Activated naive CD4-positive, alpha-beta T cell treated with anti-CD3 and anti-CD28 coated beads, Interleukin-2, amount 10 ng/mL, durations not matched to agents 7 days and 5 days (primary cell): Measurements from ENCODE around the gene PCLO.
"Not testable (repeated sequence)": the region's sequence is repeated elsewhere in the genome, so short reads cannot be mapped to it uniquely, and the experiment has no call there.

Source experiments
- CTCF ChIA-PET: fragments of 350-600 bp; sonication (Branson Sonifier 250); formaldehyde crosslinking; loops from one replicate; lab custom pipeline; 2021; ENCODE audit warnings: antibody characterized with exemption; lab: Charles Lee
- DNase-seq: peaks from one replicate; pipeline ENCODE4 v3.0.0-alpha.2; 2020
- H3K27ac Mint-ChIP-seq: one replicate; pipeline ENCODE4 v1.8.0; 2021; ENCODE audit warnings: mild to moderate bottlenecking, moderate library complexity, mixed read lengths
- H3K27me3 Mint-ChIP-seq: one replicate; pipeline ENCODE4 v1.8.0; 2021; ENCODE audit warnings: mild to moderate bottlenecking, mixed read lengths
- H3K36me3 Mint-ChIP-seq: one replicate; pipeline ENCODE4 v1.8.0; 2021; ENCODE audit warnings: mixed read lengths
- H3K4me1 Mint-ChIP-seq: one replicate; pipeline ENCODE4 v1.8.0; 2021; ENCODE audit warnings: mixed read lengths
- H3K4me3 Mint-ChIP-seq: one replicate; pipeline ENCODE4 v1.8.0; 2021; ENCODE audit warnings: mild to moderate bottlenecking, moderate library complexity, mixed read lengths
- H3K9me3 Mint-ChIP-seq: one replicate; pipeline ENCODE4 v1.8.0; 2021; ENCODE audit warnings: mixed read lengths

Gene PCLO

DNA sequence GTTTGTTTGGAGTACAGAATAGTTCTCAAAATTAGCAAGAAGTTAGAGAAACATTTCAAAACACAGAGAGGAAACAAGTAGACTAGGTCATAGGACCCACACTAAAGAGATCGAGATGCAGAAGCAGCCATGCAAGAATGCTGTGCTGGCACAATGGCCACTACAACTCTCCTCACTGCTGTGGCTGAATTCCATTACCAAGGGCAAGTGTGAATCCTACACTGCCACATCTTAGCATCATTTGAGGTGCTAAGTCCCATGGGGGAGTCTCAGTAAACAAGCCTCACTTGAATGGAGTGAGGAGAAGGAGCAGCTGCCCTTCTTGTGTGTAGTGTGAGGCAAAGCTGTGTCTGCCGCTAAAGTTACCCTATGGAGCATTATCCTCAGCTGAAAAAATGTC is 56.7 kb downstream of the PCLO start:
- H3K27ac Mint-ChIP-seq, result no peak overlapping the region
- H3K36me3 Mint-ChIP-seq, result no peaks in the 10 kb centered on the region
- H3K27me3 Mint-ChIP-seq, result no peaks in the 10 kb centered on the region
- H3K4me1 Mint-ChIP-seq, result no peaks in the 10 kb centered on the region
- CTCF ChIA-PET, result no interaction called here
- no peak for DNase-seq
- H3K9me3 Mint-ChIP-seq, result peaks cover 2% of the 10 kb centered on the region
- H3K4me3 Mint-ChIP-seq, result no peak overlapping the region

DNA sequence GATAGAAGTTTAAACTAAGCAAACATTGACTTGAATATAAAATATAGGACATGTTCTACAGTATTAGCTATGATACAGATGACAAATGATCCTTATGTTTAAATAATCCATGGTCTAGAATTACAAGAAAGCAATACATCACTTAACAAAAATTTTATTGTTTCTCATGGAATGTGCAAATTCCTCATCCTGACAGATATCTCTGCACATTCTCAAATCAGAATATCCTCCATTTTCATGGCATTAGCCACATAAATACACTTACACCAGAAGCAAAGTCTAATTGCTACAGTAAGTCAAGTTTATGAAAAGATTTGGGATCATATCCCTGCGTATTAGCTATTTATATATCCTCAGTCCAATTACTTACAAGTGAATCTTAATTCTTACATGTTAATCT is 57.6 kb downstream of the PCLO start:
- H3K36me3 Mint-ChIP-seq, result no peaks in the 10 kb centered on the region
- peaks cover 2% of the 10 kb centered on the region for H3K9me3 Mint-ChIP-seq
- no peak for DNase-seq
- H3K4me3 Mint-ChIP-seq, result no peak overlapping the region
- no peaks in the 10 kb centered on the region for H3K4me1 Mint-ChIP-seq
- no peak overlapping the region for H3K27ac Mint-ChIP-seq
- H3K27me3 Mint-ChIP-seq, result no peaks in the 10 kb centered on the region
- CTCF ChIA-PET, result no interaction called here

DNA sequence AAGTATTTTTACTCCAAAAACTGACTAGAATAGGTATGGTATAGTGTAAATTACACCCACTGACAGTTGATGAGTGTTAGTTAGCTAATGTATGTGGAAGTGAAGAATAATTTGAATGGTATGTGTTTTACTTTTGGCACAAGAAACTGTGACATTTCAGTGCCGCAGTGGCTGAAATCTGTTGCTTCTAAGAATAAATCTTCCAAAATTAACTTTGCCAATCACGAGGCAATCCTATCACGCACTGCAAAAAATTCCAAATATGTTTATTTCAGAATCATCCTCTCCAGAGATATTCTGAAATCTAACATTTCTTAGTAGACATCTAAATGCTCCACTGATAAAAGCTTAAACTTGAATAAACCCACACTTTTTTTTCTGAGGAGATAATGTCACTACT is 61.2 kb downstream of the PCLO start:
- no peak overlapping the region for H3K27ac Mint-ChIP-seq
- H3K4me3 Mint-ChIP-seq, result no peak overlapping the region
- H3K36me3 Mint-ChIP-seq, result no peaks in the 10 kb centered on the region
- no peaks in the 10 kb centered on the region for H3K9me3 Mint-ChIP-seq
- H3K4me1 Mint-ChIP-seq, result no peaks in the 10 kb centered on the region
- H3K27me3 Mint-ChIP-seq, result no peaks in the 10 kb centered on the region
- no peak for DNase-seq
- CTCF ChIA-PET, result no interaction called here

GRCh38 chr7:83096065-83096580 is 66.6 kb downstream of the PCLO start:
- peaks cover 2% of the 10 kb centered on the region for H3K9me3 Mint-ChIP-seq
- no peak overlapping the region for H3K27ac Mint-ChIP-seq
- H3K36me3 Mint-ChIP-seq, result no peaks in the 10 kb centered on the region
- H3K27me3 Mint-ChIP-seq, result no peaks in the 10 kb centered on the region
- CTCF ChIA-PET, result no interaction called here
- no peak for DNase-seq
- H3K4me1 Mint-ChIP-seq, result no peaks in the 10 kb centered on the region
- no peak overlapping the region for H3K4me3 Mint-ChIP-seq

- H3K4me1 Mint-ChIP-seq, result no peaks in the 10 kb centered on the region
- CTCF ChIA-PET, result no interaction called here
- no peaks in the 10 kb centered on the region for H3K36me3 Mint-ChIP-seq
- H3K27me3 Mint-ChIP-seq, result no peaks in the 10 kb centered on the region
- H3K9me3 Mint-ChIP-seq, result no peaks in the 10 kb centered on the region
- H3K4me3 Mint-ChIP-seq, result no peak overlapping the region
- no peak overlapping the region for H3K27ac Mint-ChIP-seq
- DNase-seq, result no peak
Observed at GRCh38 chr7:83085299-83085698, 77.4 kb downstream of the PCLO start.

- CTCF ChIA-PET, H3K9me3 Mint-ChIP-seq, DNase-seq, H3K36me3 Mint-ChIP-seq, H3K4me1 Mint-ChIP-seq, H3K27ac Mint-ChIP-seq, H3K4me3 Mint-ChIP-seq, H3K27me3 Mint-ChIP-seq: not testable (repeated sequence)
Observed at GRCh38 chr7:83079879-83080278, 82.8 kb downstream of the PCLO start.

GRCh38 chr7:83077328-83077727 is 85.4 kb downstream of the PCLO start:
- no peak for DNase-seq
- Mint-ChIP-seq H3K4me3 (no peak overlapping the region), H3K4me1 (no peaks in the 10 kb centered on the region), H3K36me3 (no peaks in the 10 kb centered on the region), H3K9me3 (peaks cover 3% of the 10 kb centered on the region), H3K27ac (no peak overlapping the region), H3K27me3 (no peaks in the 10 kb centered on the region)
- CTCF ChIA-PET, result no interaction called here

DNA sequence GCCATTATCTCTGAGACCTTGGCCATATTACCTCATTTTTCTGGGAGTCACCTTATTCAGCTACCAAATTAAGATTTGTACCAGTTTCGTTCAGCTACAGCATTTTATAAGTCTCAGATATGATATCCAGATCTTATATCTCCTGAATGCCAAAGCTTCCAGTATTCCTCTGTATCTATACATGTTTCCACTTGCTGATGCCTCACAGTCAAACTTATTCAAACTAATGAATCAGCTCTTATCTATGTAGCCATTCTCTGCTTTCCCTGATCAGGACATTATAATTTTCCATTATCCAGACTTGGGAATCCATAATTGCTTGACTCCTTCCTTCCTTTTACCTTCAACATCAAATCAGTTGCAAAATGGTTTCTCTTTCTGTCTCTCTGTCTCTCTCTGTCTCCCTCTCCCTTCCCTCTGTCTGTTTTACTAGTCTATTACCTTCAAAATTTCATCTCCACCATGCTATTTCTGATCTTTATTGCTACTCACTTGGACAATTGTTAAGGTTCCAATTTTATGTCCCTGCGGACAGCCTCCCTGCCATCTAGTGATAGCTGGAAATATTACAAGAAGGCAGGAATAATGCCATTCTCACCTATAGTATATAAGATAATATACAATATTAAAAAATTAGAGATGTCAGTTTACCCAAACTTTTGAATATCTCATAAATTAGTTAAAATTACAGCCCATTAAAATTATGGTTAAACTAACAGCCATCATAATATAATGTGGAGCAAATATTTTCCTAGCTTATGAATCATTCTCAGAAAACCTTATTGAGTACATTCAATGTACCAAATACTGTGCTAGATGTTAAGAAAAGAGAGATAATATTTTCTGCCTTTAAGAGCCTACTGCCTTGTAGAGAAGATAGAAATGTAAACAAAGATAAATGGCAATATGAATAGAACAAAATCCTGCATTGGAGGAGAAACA is 89.8 kb downstream of the PCLO start:
- CTCF ChIA-PET, result no interaction called here
- DNase-seq, result no peak
- no peaks in the 10 kb centered on the region for H3K36me3 Mint-ChIP-seq
- no peaks in the 10 kb centered on the region for H3K4me1 Mint-ChIP-seq
- peaks cover 5% of the 10 kb centered on the region for H3K9me3 Mint-ChIP-seq
- no peaks in the 10 kb centered on the region for H3K27me3 Mint-ChIP-seq
- no peak overlapping the region for H3K27ac Mint-ChIP-seq
- no peak overlapping the region for H3K4me3 Mint-ChIP-seq

GRCh38 chr7:83065714-83066113 is 97.0 kb downstream of the PCLO start:
- Mint-ChIP-seq H3K4me1 (no peaks in the 10 kb centered on the region), H3K36me3 (no peaks in the 10 kb centered on the region)

GRCh38 chr7:83060218-83060617 is 102.5 kb downstream of the PCLO start:
- no peaks in the 10 kb centered on the region for H3K27me3 Mint-ChIP-seq
- CTCF ChIA-PET, result no interaction called here
- H3K9me3 Mint-ChIP-seq, result peaks cover 1% of the 10 kb centered on the region
- no peaks in the 10 kb centered on the region for H3K36me3 Mint-ChIP-seq
- no peak for DNase-seq
- no peak overlapping the region for H3K4me3 Mint-ChIP-seq
- H3K4me1 Mint-ChIP-seq, result no peaks in the 10 kb centered on the region
- H3K27ac Mint-ChIP-seq, result no peak overlapping the region

More at GRCh38 chr7:83065714-83066113, 97.0 kb downstream of the PCLO start:
- no peak for DNase-seq
- peaks cover 1% of the 10 kb centered on the region for H3K9me3 Mint-ChIP-seq
- H3K4me3 Mint-ChIP-seq, result no peak overlapping the region
- CTCF ChIA-PET, result no interaction called here
- H3K27ac Mint-ChIP-seq, result no peak overlapping the region
- H3K27me3 Mint-ChIP-seq, result no peaks in the 10 kb centered on the region

- H3K36me3 Mint-ChIP-seq, result no peaks in the 10 kb centered on the region
- no peak for DNase-seq
- H3K9me3 Mint-ChIP-seq, result peaks cover 1% of the 10 kb centered on the region
- H3K4me1 Mint-ChIP-seq, result no peaks in the 10 kb centered on the region
- H3K4me3 Mint-ChIP-seq, result no peak overlapping the region
- CTCF ChIA-PET, result interaction anchor here (0.9 kb wide), 1 partner anchor 21 kb away, joined by 3 read pairs; no protein-coding TSS in a partner anchor
- no peak overlapping the region for H3K27ac Mint-ChIP-seq
- H3K27me3 Mint-ChIP-seq, result no peaks in the 10 kb centered on the region
Observed at GRCh38 chr7:83058667-83059066, 104.0 kb downstream of the PCLO start.

DNA sequence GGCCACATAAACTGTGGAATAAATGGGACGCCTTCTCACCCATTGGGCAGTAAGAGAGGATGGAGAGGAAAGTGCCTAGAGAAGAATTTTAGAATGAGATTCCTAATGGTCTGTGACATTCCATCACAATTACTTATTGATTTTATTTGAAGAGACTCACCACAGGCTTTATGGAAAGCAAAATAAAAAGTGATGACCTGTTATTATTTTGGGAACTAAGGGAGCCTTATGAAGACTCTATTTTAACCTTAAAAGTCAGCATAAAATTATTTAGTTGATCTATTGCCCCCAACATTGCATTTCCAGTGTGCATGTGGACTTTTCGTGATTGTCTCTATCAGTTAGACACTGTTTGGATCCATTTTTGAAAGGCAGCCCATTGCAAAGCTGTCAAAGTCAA is 107.5 kb downstream of the PCLO start:
- H3K27ac Mint-ChIP-seq, result no peak overlapping the region
- H3K36me3 Mint-ChIP-seq, result no peaks in the 10 kb centered on the region
- no peaks in the 10 kb centered on the region for H3K4me1 Mint-ChIP-seq
- no peak overlapping the region for H3K4me3 Mint-ChIP-seq
- no peaks in the 10 kb centered on the region for H3K9me3 Mint-ChIP-seq
- DNase-seq, result no peak
- CTCF ChIA-PET, result no interaction called here
- no peaks in the 10 kb centered on the region for H3K27me3 Mint-ChIP-seq

DNA sequence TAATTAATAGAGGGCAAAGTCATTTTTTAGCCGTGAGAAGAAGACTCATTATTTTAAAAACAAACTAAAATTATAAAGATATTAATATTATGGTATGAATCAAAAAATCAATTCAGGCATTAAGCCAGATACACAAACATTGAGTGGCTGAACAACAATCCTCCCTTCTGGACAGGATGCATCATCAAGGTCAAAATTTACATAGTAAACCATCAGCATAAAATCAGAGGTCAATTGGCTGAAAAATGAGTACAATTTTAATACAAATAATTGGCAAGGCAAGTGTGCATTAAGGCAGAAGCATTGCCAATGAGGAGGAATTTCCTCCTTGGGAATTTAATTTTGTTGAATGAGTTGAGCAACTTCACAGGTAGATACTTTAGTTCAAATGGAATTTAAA is 108.2 kb downstream of the PCLO start:
- no peaks in the 10 kb centered on the region for H3K36me3 Mint-ChIP-seq
- CTCF ChIA-PET, result no interaction called here
- no peaks in the 10 kb centered on the region for H3K4me1 Mint-ChIP-seq
- H3K9me3 Mint-ChIP-seq, result no peaks in the 10 kb centered on the region
- no peaks in the 10 kb centered on the region for H3K27me3 Mint-ChIP-seq
- no peak for DNase-seq
- no peak overlapping the region for H3K4me3 Mint-ChIP-seq
- no peak overlapping the region for H3K27ac Mint-ChIP-seq

DNA sequence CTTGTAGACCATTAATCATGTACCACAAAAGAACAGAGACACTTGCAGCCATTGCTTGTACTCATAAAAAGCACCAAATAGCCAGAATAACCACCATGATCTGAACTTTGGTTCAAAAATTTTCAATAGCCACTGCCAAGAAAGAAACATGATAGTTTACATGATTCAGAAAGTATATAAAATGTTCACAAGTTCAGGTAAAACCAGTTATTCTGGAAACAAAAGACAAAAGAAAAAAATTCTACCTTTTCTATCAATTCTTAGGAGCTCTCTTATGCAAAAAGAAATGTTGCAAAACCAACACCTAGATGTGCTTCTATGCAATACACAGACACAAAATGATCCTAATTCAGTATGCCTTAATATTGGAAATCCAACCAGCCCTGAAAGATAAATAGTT is 108.7 kb downstream of the PCLO start:
- DNase-seq, result no peak
- H3K4me3 Mint-ChIP-seq, result no peak overlapping the region

DNA sequence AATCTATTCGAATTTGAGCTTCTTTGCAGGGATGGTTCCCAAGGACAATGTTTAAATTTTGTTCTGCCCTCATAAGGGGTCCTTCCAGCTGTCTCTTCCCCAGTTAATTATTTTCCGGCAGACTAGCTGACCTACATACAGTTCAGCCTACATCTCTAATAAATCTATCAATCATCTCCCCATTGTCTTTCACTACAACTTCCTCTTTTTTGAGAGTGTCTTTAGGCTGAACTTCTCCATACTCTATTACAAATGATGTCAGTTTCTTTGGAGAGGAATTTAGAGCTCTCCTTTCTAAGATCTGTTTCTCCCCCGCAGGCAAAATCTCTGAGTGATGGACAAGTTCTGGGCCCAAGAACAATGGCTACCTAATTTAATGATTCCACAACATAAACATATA is 122.2 kb downstream of the PCLO start:
- no peak for DNase-seq
- H3K4me1 Mint-ChIP-seq, result no peaks in the 10 kb centered on the region
- no peak overlapping the region for H3K27ac Mint-ChIP-seq
- no peaks in the 10 kb centered on the region for H3K36me3 Mint-ChIP-seq
- H3K9me3 Mint-ChIP-seq, result peaks cover 2% of the 10 kb centered on the region
- no peak overlapping the region for H3K4me3 Mint-ChIP-seq
- CTCF ChIA-PET, result no interaction called here
- H3K27me3 Mint-ChIP-seq, result no peaks in the 10 kb centered on the region

More for the DNA sequence above, 108.7 kb downstream of the PCLO start:
- Mint-ChIP-seq H3K36me3 (no peaks in the 10 kb centered on the region), H3K4me1 (no peaks in the 10 kb centered on the region), H3K27ac (no peak overlapping the region), H3K9me3 (no peaks in the 10 kb centered on the region), H3K27me3 (no peaks in the 10 kb centered on the region)
- CTCF ChIA-PET, result no interaction called here
